ENCODE results near the gene TDP1. TPM values are rescaled to one million over a fixed set of nuclear protein-coding genes. Genes with fewer than 3 reads are reported as not detected.

Gene TDP1
- total and polyA plus RNA-seq, 2 of the 13 experiments (the other 11 are each of a cell fraction or from before 2014, with no cell fraction given) = 16.4 to 31.2 TPM

GRCh38 chr14:90072350-90072749 lies 116.6 kb downstream of the TDP1 start (continued):
- TF ChIP-seq AHDC1 (CRISPR knock-in tag; IDR thresholded peaks at IDR 0.05; ENCODE audit: borderline replicate concordance) (no peak), ZNF101 (CRISPR knock-in tag; IDR thresholded peaks at IDR 0.05; ENCODE audit: borderline replicate concordance, low read depth) (no peak), ZNF761 (CRISPR knock-in tag; conservative IDR thresholded peaks at IDR 0.05) (no peak), ZSCAN21 (CRISPR knock-in tag; IDR thresholded peaks at IDR 0.05; ENCODE audit: borderline replicate concordance) (no peak), CREB1 (IDR thresholded peaks at IDR 0.05) (no peak), CREB1 (CRISPR knock-in tag; IDR thresholded peaks at IDR 0.05) (no peak), SRSF4 (IDR thresholded peaks at IDR 0.05; ENCODE audit: low read depth, low read length, poor library complexity, severe bottlenecking) (no peak), TCF7 (IDR thresholded peaks at IDR 0.05; ENCODE audit: low read depth) (no peak), ZC3H13 (CRISPR knock-in tag; IDR thresholded peaks at IDR 0.05) (no peak)

Data from HepG2 (cell line).